OCI-LY7 (cell line): Measurements from ENCODE around the gene ULK1. TPM values are rescaled to one million over a fixed set of nuclear protein-coding genes. Genes with fewer than 3 reads are reported as not detected.
A peak's percentile ranks its signal among the peaks of the same experiment; 100 is the strongest.
"Not testable (repeated sequence)": the region's sequence is repeated elsewhere in the genome, so short reads cannot be mapped to it uniquely, and the experiment has no call there.

Experiments
- BruUV-seq: library from RNA; stranded (reverse); fragments of 400-500 nt; replicated peaks from 2 replicates; lab custom pipeline; 2021; lab: Mats Ljungman, UMichigan
- CTCF ChIA-PET: fragments of 300-600 bp; sonication (Branson Sonifier 250); formaldehyde crosslinking; loops from one replicate; lab custom pipeline; 2022; ENCODE audit warnings: antibody characterized with exemption; ENCODE audit not compliant: unreplicated experiment; lab: Charles Lee
- POLR2A ChIA-PET: fragments of 300-600 bp; sonication (Branson Sonifier 250); formaldehyde crosslinking; loops from one replicate; lab custom pipeline; 2022; ENCODE audit warnings: antibody characterized with exemption; lab: Charles Lee
- DNase-seq: peaks from one replicate; pipeline ENCODE4 v3.0.0-alpha.2; 2015; ENCODE audit warnings: low spot score
- H2AFZ ChIP-seq: fragments of 200-600 bp; sonication (generic), shearing (Covaris generic); 2 replicates; pipeline ENCODE4 v1.6.1; 2014; ENCODE audit warnings: mild to moderate bottlenecking, antibody characterized with exemption, low read length, moderate library complexity
- H3K27ac ChIP-seq: fragments of 200-600 bp; sonication (generic); 2 replicates; pipeline ENCODE4 v1.5.1; 2014; ENCODE audit warnings: mixed run types, low read depth, mild to moderate bottlenecking, moderate library complexity, low read length, inconsistent platforms; ENCODE audit not compliant: poor library complexity, severe bottlenecking
- H3K36me3 ChIP-seq: fragments of 200-600 bp; sonication (generic); 2 replicates; pipeline ENCODE4 v1.6.1; 2014; ENCODE audit warnings: mild to moderate bottlenecking, antibody characterized with exemption, low read length, moderate library complexity, mixed read lengths; ENCODE audit not compliant: insufficient read depth
- H3K4me1 ChIP-seq: fragments of 200-600 bp; sonication (generic); 2 replicates; pipeline ENCODE4 v1.5.1; 2014; ENCODE audit warnings: mild to moderate bottlenecking, low read length; ENCODE audit not compliant: insufficient read depth, poor library complexity, severe bottlenecking
- H3K4me2 ChIP-seq: fragments of 200-600 bp; sonication (generic); 2 replicates; pipeline ENCODE4 v1.6.1; 2014; ENCODE audit warnings: mild to moderate bottlenecking, low read length
- H3K4me3 ChIP-seq: fragments of 200-600 bp; sonication (generic); 2 replicates; pipeline ENCODE4 v1.5.1; 2014; ENCODE audit warnings: mild to moderate bottlenecking, low read depth, low read length; ENCODE audit not compliant: poor library complexity, severe bottlenecking
- H3K79me2 ChIP-seq: fragments of 200-600 bp; sonication (generic); 2 replicates; pipeline ENCODE4 v1.6.1; 2016; ENCODE audit warnings: low read depth, mild to moderate bottlenecking, low read length, moderate library complexity, mixed read lengths; ENCODE audit not compliant: insufficient read depth
- H3K9me2 ChIP-seq: fragments of 200-600 bp; sonication (generic); 2 replicates; pipeline ENCODE4 v1.6.1; 2016; ENCODE audit warnings: mild to moderate bottlenecking, low read length, mixed read lengths; ENCODE audit not compliant: insufficient read depth
- H3K9me3 ChIP-seq: fragments of 200-600 bp; sonication (generic); 2 replicates; pipeline ENCODE4 v1.6.1; 2014; ENCODE audit warnings: mild to moderate bottlenecking, mixed run types, low read length, mixed read lengths
- H4K20me1 ChIP-seq: fragments of 200-600 bp; sonication (generic); 2 replicates; pipeline ENCODE4 v1.6.1; 2014; ENCODE audit warnings: mild to moderate bottlenecking, antibody characterized with exemption, low read length, moderate library complexity, mixed read lengths; ENCODE audit not compliant: insufficient read depth
- CTCF ChIP-seq: fragments of 200-600 bp; sonication (generic); conservative IDR thresholded peaks from 2 replicates; pipeline ENCODE4 v1.5.1; 2014; ENCODE audit warnings: mild to moderate bottlenecking, antibody characterized with exemption, low read length, moderate library complexity, mixed read lengths
- EZH2phosphoT487 ChIP-seq: fragments of 200-600 bp; sonication (generic); IDR thresholded peaks from 2 replicates; pipeline ENCODE4 v1.6.1; 2018; ENCODE audit warnings: low read depth, borderline replicate concordance, mild to moderate bottlenecking, mixed run types, antibody characterized with exemption, low read length, moderate library complexity, mixed read lengths
- intact Hi-C: fragments of 100-400 bp; cut with micrococcal nuclease; formaldehyde crosslinking; loops from one replicate; pipeline ENCODE4 v1.10.0; 2022; ENCODE audit not compliant: unreplicated experiment
- total RNA-seq, 2 experiments: library from RNA; depleted of rRNA in 1 of 2; stranded (reverse); fragments of >200 nt in 1 of 2; shearing (Covaris generic) in 1 of 2; gene quantifications; 2 replicates each; pipeline ENCODE4 v1.2.3, GENCODE V29; 2014 to 2022

Gene ULK1
- total RNA-seq, 2 experiments from 2014 or later, result 4.3 to 15.5 TPM

- Histone ChIP-seq H3K79me2 (peaks cover 73% of the 10 kb centered on the region), H3K4me3 (no peak overlapping the region), H4K20me1 (peaks cover 20% of the 10 kb centered on the region), H3K36me3 (peaks cover 32% of the 10 kb centered on the region; the same call in 1 of the 2 replicates), H3K4me1 (no peaks in the 10 kb centered on the region), H3K9me2 (no peaks in the 10 kb centered on the region), H3K27ac (no peak overlapping the region), H2AFZ (no peak overlapping the region), H3K9me3 (no peaks in the 10 kb centered on the region), H3K4me2 (no peak overlapping the region)
- TF ChIP-seq EZH2phosphoT487, result no peak
- no peak for TF ChIP-seq CTCF
- BruUV-seq, result no TSS peak
- no peak for DNase-seq
- ChIA-PET POLR2A (no interaction called here), CTCF (no interaction called here)
- intact Hi-C loops, result no loop called here
Observed at GRCh38 chr12:131959116-131959515, 64.7 kb downstream of the ULK1 start.

- BruUV-seq, result no TSS peak
- Histone ChIP-seq H3K9me3 (no peaks in the 10 kb centered on the region), H3K79me2 (peaks cover 73% of the 10 kb centered on the region), H4K20me1 (peaks cover 20% of the 10 kb centered on the region), H3K4me2 (no peak overlapping the region), H3K36me3 (peaks cover 34% of the 10 kb centered on the region; the same call in 1 of the 2 replicates), H3K4me1 (no peaks in the 10 kb centered on the region), H2AFZ (no peak overlapping the region), H3K4me3 (no peak overlapping the region), H3K27ac (no peak overlapping the region), H3K9me2 (no peaks in the 10 kb centered on the region)
- ChIA-PET POLR2A (interaction anchor here (0.8 kb wide), 1 partner anchor 9 kb away, joined by 4 read pairs; no protein-coding TSS in a partner anchor), CTCF (no interaction called here)
- no peak for TF ChIP-seq CTCF
- TF ChIP-seq EZH2phosphoT487, result no peak
- DNase-seq, result no peak
- intact Hi-C loops, result no loop called here
Observed at GRCh38 chr12:131959641-131960589, 65.5 kb downstream of the ULK1 start.

GRCh38 chr12:131960590-131961325, 66.3 kb downstream of the ULK1 start:
- DNase-seq, H3K4me1 ChIP-seq, H3K4me3 ChIP-seq, H3K27ac ChIP-seq, H3K4me2 ChIP-seq, H3K9me2 ChIP-seq, POLR2A ChIA-PET, H3K9me3 ChIP-seq, H2AFZ ChIP-seq, CTCF ChIA-PET, intact Hi-C loops, BruUV-seq: not testable (repeated sequence)
- Histone ChIP-seq H3K79me2 (peaks cover 75% of the 10 kb centered on the region), H3K36me3 (peaks cover 43% of the 10 kb centered on the region), H4K20me1 (peaks cover 20% of the 10 kb centered on the region)

- Histone ChIP-seq H3K36me3 (peaks cover 48% of the 10 kb centered on the region), H4K20me1 (peaks cover 20% of the 10 kb centered on the region), H3K79me2 (peaks cover 75% of the 10 kb centered on the region)
- H3K27ac ChIP-seq, POLR2A ChIA-PET, H3K9me2 ChIP-seq, intact Hi-C loops, H2AFZ ChIP-seq, H3K9me3 ChIP-seq, DNase-seq, H3K4me2 ChIP-seq, H3K4me1 ChIP-seq, H3K4me3 ChIP-seq, CTCF ChIA-PET: not testable (repeated sequence)
- TSS peak; percentile 43 for BruUV-seq
Observed at GRCh38 chr12:131961328-131961727, 66.9 kb downstream of the ULK1 start.
